CD8-positive, alpha-beta memory T cell (primary cell): ENCODE measurements around the gene CHRM5. TPM values are rescaled to one million over a fixed set of nuclear protein-coding genes. Genes with fewer than 3 reads are reported as not detected.
A peak's percentile ranks its signal among the peaks of the same experiment; 100 is the strongest.

ENCODE experiments used
- CTCF ChIA-PET: fragments of 350-600 bp; sonication (Branson Sonifier 250); formaldehyde crosslinking; loops from one replicate; lab custom pipeline; 2021; ENCODE audit warnings: antibody characterized with exemption; lab: Charles Lee
- POLR2A ChIA-PET: fragments of 350-600 bp; sonication (Branson Sonifier 250); formaldehyde crosslinking; loops from one replicate; lab custom pipeline; 2021; ENCODE audit warnings: antibody characterized with exemption; lab: Charles Lee
- DNase-seq, 5 donors: peaks; one replicate each; pipeline versions ENCODE4 v3.0.0 to v3.0.0-alpha.2; 2020 to 2022; ENCODE audit warnings: mixed read lengths in 1 of 5
- H3K27ac ChIP-seq: one replicate; pipeline ENCODE4 v1.7.0; 2013; ENCODE audit warnings: low read depth, mild to moderate bottlenecking, low read length, moderate library complexity
- H3K27me3 ChIP-seq: 2 replicates; pipeline ENCODE4 v1.7.0; 2013; ENCODE audit warnings: low read length, mild to moderate bottlenecking; ENCODE audit not compliant: insufficient read depth, poor library complexity, severe bottlenecking
- H3K36me3 ChIP-seq: 2 replicates; pipeline ENCODE4 v1.7.0; 2013; ENCODE audit warnings: mild to moderate bottlenecking, low read length, moderate library complexity; ENCODE audit not compliant: insufficient read depth
- H3K4me1 ChIP-seq: 2 replicates; pipeline ENCODE4 v1.7.0; 2013; ENCODE audit warnings: mild to moderate bottlenecking, low read length, moderate library complexity; ENCODE audit not compliant: insufficient read depth
- H3K4me3 ChIP-seq: 2 replicates; pipeline ENCODE4 v1.7.0; 2013; ENCODE audit warnings: mild to moderate bottlenecking, low read length
- H3K9me3 ChIP-seq: 2 replicates; pipeline ENCODE4 v1.7.0; 2013; ENCODE audit warnings: mild to moderate bottlenecking, low read length
- H3K27ac Mint-ChIP-seq, 8 donors: one replicate each; pipeline ENCODE4 v1.8.0; 2020 to 2021; ENCODE audit warnings: mixed read lengths in 8 of 8, mild to moderate bottlenecking in 6 of 8, inconsistent platforms in 3 of 8, moderate library complexity in 3 of 8
- H3K27me3 Mint-ChIP-seq, 2 donors: one replicate each; pipeline ENCODE4 v1.8.0; 2020 to 2021; ENCODE audit warnings: mixed read lengths in 2 of 2, mild to moderate bottlenecking in 1 of 2, moderate library complexity in 1 of 2
- H3K36me3 Mint-ChIP-seq, 3 donors: one replicate each; pipeline ENCODE4 v1.8.0; 2020 to 2021; ENCODE audit warnings: mixed read lengths in 3 of 3, inconsistent platforms in 1 of 3, mild to moderate bottlenecking in 1 of 3
- H3K4me1 Mint-ChIP-seq, 3 donors: one replicate each; pipeline ENCODE4 v1.8.0; 2020 to 2021; ENCODE audit warnings: mixed read lengths in 3 of 3, inconsistent platforms in 1 of 3, mild to moderate bottlenecking in 1 of 3
- H3K4me3 Mint-ChIP-seq, 7 donors: one replicate each; pipeline ENCODE4 v1.8.0; 2020 to 2021; ENCODE audit warnings: mixed read lengths in 7 of 7, mild to moderate bottlenecking in 6 of 7, moderate library complexity in 4 of 7, inconsistent platforms in 2 of 7
- H3K9me3 Mint-ChIP-seq, 5 donors: one replicate each; pipeline ENCODE4 v1.8.0; 2020 to 2022; ENCODE audit warnings: mixed read lengths in 5 of 5, mild to moderate bottlenecking in 3 of 5, moderate library complexity in 2 of 5, inconsistent platforms in 1 of 5
- polyA plus RNA-seq: library from polyadenylated mRNA; unstranded; fragments of 300-500 nt; fragmentation: Illumina TruSeq; gene quantifications from one replicate; pipeline ENCODE4 v1.2.3, GENCODE V29; 2021
- total RNA-seq, 2 experiments: library from RNA; stranded (reverse); gene quantifications; one replicate each; pipeline ENCODE4 v1.2.3, GENCODE V29; 2021

Gene CHRM5
- total and polyA plus RNA-seq, 3 experiments from 2014 or later: not detected

- H3K4me1 ChIP-seq: peaks cover 5% of the 10 kb centered on the region
- ChIA-PET CTCF (interaction anchor here (2.0 kb wide), 1 partner anchor 102 kb away, joined by 5 read pairs; the partner anchor contains the start of gene KATNBL1), POLR2A (no interaction called here)
- H3K4me3 ChIP-seq: no peak overlapping the region
- no peaks in the 10 kb centered on the region for H3K9me3 ChIP-seq
- peaks cover 3 to 17% (median 8%) of the 10 kb centered on the region in 3 donors for H3K36me3 Mint-ChIP-seq
- H3K27ac Mint-ChIP-seq: no peak overlapping the region
- H3K36me3 ChIP-seq: no peaks in the 10 kb centered on the region
- H3K4me3 Mint-ChIP-seq: no peak overlapping the region
- H3K9me3 Mint-ChIP-seq: peaks cover 1 to 10% (median 2%) of the 10 kb centered on the region in 5 donors
- H3K27me3 Mint-ChIP-seq: peaks cover 0 to 6% of the 10 kb centered on the region in 2 donors
- peaks cover 7 to 13% (median 12%) of the 10 kb centered on the region in 3 donors for H3K4me1 Mint-ChIP-seq
- H3K27ac ChIP-seq: no peak overlapping the region
- no peaks in the 10 kb centered on the region for H3K27me3 ChIP-seq
- no peak for DNase-seq
Measured at GRCh38 chr15:34107315-34107714, 139.0 kb downstream of the CHRM5 start.

- Histone ChIP-seq H3K36me3 (no peaks in the 10 kb centered on the region), H3K27ac (no peak overlapping the region), H3K9me3 (no peaks in the 10 kb centered on the region), H3K4me1 (no peaks in the 10 kb centered on the region), H3K4me3 (no peak overlapping the region), H3K27me3 (no peaks in the 10 kb centered on the region)
- Mint-ChIP-seq H3K36me3 (peaks cover under 1 to 5% (median 3%) of the 10 kb centered on the region in 3 donors), H3K4me3 (peak overlapping the region in 1 of 7 donors; percentile 41), H3K27ac (no peak overlapping the region), H3K27me3 (peaks cover 11 to 14% of the 10 kb centered on the region in 2 donors), H3K9me3 (peaks cover 0 to 1% (median 0%) of the 10 kb centered on the region in 5 donors), H3K4me1 (no peaks in the 10 kb centered on the region)
- ChIA-PET CTCF (interaction anchor here (1.5 to 2.7 kb wide), 3 partner anchors 9 to 257 kb away, joined by 4 to 8 read pairs (median 7); partner anchors contain the start of genes KATNBL1 and LPCAT4), POLR2A (no interaction called here)
- peak in 1 of 5 donors; percentile 8 for DNase-seq
Measured at GRCh38 chr15:34109797-34110663, 141.7 kb downstream of the CHRM5 start.

DNA sequence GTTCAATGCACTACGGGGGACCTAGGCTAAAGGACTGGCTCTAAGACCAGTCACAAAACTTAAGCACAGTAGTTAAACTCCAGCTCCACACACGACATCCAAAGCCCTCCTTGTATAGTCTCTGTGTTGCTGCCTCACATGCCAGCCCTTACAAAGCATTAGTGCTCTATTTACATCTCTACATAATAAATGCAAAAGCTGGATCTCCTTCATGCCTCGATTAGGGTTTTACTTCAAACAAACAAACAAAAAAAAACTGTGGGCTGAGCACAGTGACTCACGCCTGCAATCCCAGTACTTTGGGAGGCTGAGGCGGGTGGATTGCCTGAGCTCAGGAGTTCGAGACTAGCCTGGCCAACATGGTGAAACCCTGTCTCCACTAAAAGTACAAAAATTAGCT is 143.2 kb downstream of the CHRM5 start:
- no peaks in the 10 kb centered on the region for H3K4me1 ChIP-seq
- no peak overlapping the region for H3K4me3 ChIP-seq
- Mint-ChIP-seq H3K36me3 (peaks cover 0 to under 1% (median under 1%) of the 10 kb centered on the region in 3 donors), H3K9me3 (no peaks in the 10 kb centered on the region), H3K27me3 (peaks cover 14 to 16% of the 10 kb centered on the region in 2 donors), H3K27ac (peak overlapping the region in 1 of 8 donors; percentile 74), H3K4me3 (no peak overlapping the region), H3K4me1 (no peaks in the 10 kb centered on the region)
- ChIA-PET CTCF (no interaction called here), POLR2A (no interaction called here)
- DNase-seq: no peak
- no peak overlapping the region for H3K27ac ChIP-seq
- H3K9me3 ChIP-seq: no peaks in the 10 kb centered on the region
- no peaks in the 10 kb centered on the region for H3K36me3 ChIP-seq
- no peaks in the 10 kb centered on the region for H3K27me3 ChIP-seq

DNA sequence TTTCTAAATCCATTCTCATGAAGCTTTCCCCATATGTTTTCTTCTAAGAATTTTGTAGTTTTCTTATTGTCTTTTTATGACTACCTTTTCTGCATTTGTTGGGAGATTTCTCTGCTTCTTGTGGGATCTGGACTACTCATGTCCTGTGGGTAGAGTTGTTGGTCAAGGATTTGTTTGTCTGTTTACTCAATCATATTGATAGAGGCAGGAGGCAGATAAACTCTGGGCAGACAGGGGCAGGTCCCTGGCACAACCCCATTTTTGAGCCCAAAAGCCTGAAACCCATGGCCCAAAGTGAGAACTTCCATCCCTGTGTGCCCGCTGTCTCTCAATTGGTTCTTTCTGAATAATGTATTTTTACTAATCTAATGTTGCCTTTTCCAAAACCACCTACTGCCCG is 145.9 kb downstream of the CHRM5 start:
- Histone ChIP-seq H3K36me3 (no peaks in the 10 kb centered on the region), H3K4me1 (no peaks in the 10 kb centered on the region), H3K4me3 (no peak overlapping the region), H3K9me3 (no peaks in the 10 kb centered on the region), H3K27ac (no peak overlapping the region), H3K27me3 (no peaks in the 10 kb centered on the region)
- no peak for DNase-seq
- Mint-ChIP-seq H3K27ac (no peak overlapping the region), H3K27me3 (peaks cover 24 to 35% of the 10 kb centered on the region in 2 donors), H3K9me3 (no peaks in the 10 kb centered on the region), H3K4me1 (no peaks in the 10 kb centered on the region), H3K4me3 (no peak overlapping the region), H3K36me3 (no peaks in the 10 kb centered on the region)
- POLR2A ChIA-PET: no interaction called here
- CTCF ChIA-PET: interaction anchor here (1.4 kb wide), 1 partner anchor 96 kb away, joined by 3 read pairs; the partner anchor contains the start of gene KATNBL1

DNA sequence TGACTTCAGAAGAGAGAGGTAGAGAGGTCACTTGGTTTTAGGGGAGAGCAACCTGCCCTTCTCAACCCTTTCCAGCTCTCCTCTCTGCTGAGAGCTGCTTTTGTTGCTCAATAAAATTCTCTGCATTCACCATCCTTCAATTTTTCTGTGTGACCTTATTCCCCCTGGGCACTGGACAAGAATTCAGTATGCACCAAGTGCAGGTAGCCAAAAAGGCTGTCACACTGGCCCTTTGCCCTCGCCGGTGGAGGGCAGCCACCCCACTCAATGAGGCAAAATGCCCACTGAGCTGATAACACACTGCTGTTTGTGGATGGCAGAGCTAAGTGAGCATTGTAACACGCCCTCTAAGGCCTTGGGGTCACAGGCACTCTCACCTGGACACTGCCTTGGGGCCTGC is 146.4 kb downstream of the CHRM5 start:
- Mint-ChIP-seq H3K4me3 (no peak overlapping the region), H3K4me1 (no peaks in the 10 kb centered on the region), H3K36me3 (no peaks in the 10 kb centered on the region), H3K27ac (no peak overlapping the region), H3K27me3 (peaks cover 24 to 39% of the 10 kb centered on the region in 2 donors), H3K9me3 (no peaks in the 10 kb centered on the region)
- Histone ChIP-seq H3K27ac (no peak overlapping the region), H3K4me3 (no peak overlapping the region), H3K9me3 (no peaks in the 10 kb centered on the region), H3K36me3 (no peaks in the 10 kb centered on the region), H3K4me1 (no peaks in the 10 kb centered on the region), H3K27me3 (no peaks in the 10 kb centered on the region)
- ChIA-PET CTCF (no interaction called here), POLR2A (no interaction called here)
- DNase-seq: no peak

GRCh38 chr15:34116620-34117019 is 148.3 kb downstream of the CHRM5 start:
- no peaks in the 10 kb centered on the region for H3K36me3 ChIP-seq
- H3K27ac Mint-ChIP-seq: no peak overlapping the region

More at GRCh38 chr15:34116620-34117019, 148.3 kb downstream of the CHRM5 start:
- H3K4me3 ChIP-seq: no peak overlapping the region
- no peak for DNase-seq
- no peaks in the 10 kb centered on the region for H3K4me1 Mint-ChIP-seq
- ChIA-PET CTCF (no interaction called here), POLR2A (no interaction called here)
- H3K9me3 Mint-ChIP-seq: no peaks in the 10 kb centered on the region
- H3K27me3 ChIP-seq: no peaks in the 10 kb centered on the region
- no peak overlapping the region for H3K27ac ChIP-seq
- peaks cover 21 to 46% of the 10 kb centered on the region in 2 donors for H3K27me3 Mint-ChIP-seq
- H3K9me3 ChIP-seq: no peaks in the 10 kb centered on the region
- no peaks in the 10 kb centered on the region for H3K4me1 ChIP-seq
- H3K4me3 Mint-ChIP-seq: no peak overlapping the region
- no peaks in the 10 kb centered on the region for H3K36me3 Mint-ChIP-seq

Other genes with a start within 250 kb of the CHRM5 start
- 10 to 100 TPM; 23.0 to 24.6 TPM for gene AVEN, start 70.7 kb downstream of the CHRM5 start, total RNA-seq
- 9.6 TPM for gene AVEN, start 70.7 kb downstream of the CHRM5 start, polyA plus RNA-seq
- 10 to 100 TPM; 75.0 to 78.9 TPM for gene EMC7, start 133.4 kb downstream of the CHRM5 start, total RNA-seq
- 128 TPM for gene EMC7, start 133.4 kb downstream of the CHRM5 start, polyA plus RNA-seq
- 1 to 10 TPM; 2.8 to 3.2 TPM for gene PGBD4, start 133.6 kb downstream of the CHRM5 start, total RNA-seq
- gene PGBD4, start 133.6 kb downstream of the CHRM5 start, polyA plus RNA-seq: 1.4 TPM
- gene KATNBL1, start 241.6 kb downstream of the CHRM5 start, total RNA-seq: 10 to 100 TPM; 42.2 to 43.8 TPM
- gene KATNBL1, start 241.6 kb downstream of the CHRM5 start, polyA plus RNA-seq: 29.0 TPM